Daoy (cell line): ENCODE measurements around the gene IER5L. TPM values are rescaled to one million over a fixed set of nuclear protein-coding genes. Genes with fewer than 3 reads are reported as not detected.
"Not testable (repeated sequence)": the region's sequence is repeated elsewhere in the genome, so short reads cannot be mapped to it uniquely, and the experiment has no call there.

Experiments used
- DNase-seq: peaks from one replicate; pipeline ENCODE4 v3.0.0-alpha.2; 2015; ENCODE audit warnings: low read depth
- total RNA-seq: library from RNA; depleted of rRNA; stranded (reverse); fragments of >200 nt; shearing (Covaris generic); gene quantifications from 2 replicates; pipeline ENCODE4 v1.2.3, GENCODE V29; 2014; rRNA removed

IER5L gene
- total RNA-seq, 1 experiment from 2014 or later: not detected

DNA sequence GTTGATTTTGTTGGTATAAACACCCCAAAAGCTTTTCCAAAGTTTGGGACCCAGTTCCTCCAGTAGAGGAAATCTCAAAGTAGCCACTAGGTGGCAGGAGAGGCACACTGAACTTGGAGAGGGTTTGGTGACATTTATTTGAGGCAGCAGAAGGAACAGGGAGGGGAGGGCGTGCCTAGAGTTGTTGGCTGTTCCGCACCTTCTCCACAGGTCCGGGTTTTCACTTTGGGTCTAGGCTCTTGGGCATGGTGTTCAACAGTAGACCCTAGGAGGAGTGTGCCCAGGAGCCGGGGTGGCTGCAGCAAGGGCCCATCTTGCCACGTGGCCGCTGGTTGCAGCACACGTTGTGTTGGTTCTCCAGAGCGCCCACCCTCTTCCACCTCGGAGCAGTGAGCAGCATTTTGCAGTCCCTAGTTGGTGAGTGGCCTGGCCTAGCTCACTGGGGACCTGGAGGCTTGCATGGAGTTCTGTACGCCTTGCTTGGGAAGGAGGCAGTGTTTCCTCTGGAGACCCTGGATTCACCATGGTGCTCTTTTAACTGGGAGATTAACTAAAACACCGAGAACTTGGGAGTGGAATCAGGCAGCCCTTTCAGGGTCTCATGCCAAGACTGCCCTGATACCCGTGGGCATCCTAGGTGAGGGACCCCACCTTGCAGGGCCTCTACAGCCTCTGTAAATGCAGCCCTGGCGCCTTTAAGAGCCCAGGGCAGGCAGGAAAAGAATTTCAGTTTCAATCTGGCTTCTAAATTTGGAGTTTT is 38.6 kb downstream of the IER5L start:
- no peak for DNase-seq

DNA sequence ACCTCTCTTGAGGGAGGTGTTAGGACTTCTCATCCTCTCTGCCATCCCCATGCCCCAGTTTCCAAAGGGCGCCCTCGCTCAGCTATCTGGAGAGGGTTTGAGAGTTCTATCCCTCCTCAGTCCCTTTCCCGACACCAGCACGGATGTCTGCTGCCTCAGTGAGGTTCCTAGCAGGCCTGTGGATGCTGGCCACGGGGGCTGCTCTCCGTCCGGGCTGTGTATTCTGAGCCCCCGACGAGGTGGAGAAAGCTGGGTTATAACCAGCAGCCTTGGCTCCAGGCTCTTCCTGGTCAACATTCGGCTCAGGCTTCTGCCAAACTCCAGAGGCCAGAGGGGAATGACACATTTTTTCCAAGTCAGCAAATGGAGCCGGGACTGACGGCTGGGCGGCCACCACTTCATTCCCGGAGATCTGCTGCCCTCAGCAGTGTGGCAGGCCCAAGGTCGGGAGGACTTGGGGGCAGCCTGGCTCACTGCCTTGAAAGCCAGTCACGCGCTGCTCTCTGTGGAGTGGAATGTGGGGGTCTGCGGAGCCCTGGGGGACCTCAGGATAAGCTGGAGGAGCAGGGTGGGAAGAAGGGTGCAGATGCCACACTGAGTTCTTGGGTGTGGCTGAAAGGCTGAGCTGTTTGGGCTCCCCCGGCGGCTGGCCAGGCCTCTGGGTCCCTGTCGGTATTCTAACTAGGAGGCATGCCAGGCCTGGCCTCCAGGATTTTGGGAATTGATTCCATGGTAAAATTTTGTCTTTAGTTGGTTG is 39.4 kb downstream of the IER5L start:
- DNase-seq: no peak

DNA sequence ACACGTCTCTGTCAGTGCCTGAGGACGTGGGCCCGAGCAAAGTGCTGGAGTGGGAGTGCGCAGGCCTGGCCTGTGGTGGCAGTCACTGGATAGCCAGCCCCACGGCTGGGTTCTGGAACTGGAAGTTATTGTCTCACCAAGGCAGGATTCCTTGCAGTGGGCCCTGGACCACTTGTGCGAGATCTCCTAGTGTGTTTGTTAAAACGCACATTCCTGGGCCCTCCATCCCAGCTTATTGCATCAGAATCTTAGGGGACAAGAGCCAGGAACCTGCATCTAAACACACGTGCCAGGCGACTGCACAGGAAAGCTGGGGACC is 40.0 kb downstream of the IER5L start:
- no peak for DNase-seq

DNA sequence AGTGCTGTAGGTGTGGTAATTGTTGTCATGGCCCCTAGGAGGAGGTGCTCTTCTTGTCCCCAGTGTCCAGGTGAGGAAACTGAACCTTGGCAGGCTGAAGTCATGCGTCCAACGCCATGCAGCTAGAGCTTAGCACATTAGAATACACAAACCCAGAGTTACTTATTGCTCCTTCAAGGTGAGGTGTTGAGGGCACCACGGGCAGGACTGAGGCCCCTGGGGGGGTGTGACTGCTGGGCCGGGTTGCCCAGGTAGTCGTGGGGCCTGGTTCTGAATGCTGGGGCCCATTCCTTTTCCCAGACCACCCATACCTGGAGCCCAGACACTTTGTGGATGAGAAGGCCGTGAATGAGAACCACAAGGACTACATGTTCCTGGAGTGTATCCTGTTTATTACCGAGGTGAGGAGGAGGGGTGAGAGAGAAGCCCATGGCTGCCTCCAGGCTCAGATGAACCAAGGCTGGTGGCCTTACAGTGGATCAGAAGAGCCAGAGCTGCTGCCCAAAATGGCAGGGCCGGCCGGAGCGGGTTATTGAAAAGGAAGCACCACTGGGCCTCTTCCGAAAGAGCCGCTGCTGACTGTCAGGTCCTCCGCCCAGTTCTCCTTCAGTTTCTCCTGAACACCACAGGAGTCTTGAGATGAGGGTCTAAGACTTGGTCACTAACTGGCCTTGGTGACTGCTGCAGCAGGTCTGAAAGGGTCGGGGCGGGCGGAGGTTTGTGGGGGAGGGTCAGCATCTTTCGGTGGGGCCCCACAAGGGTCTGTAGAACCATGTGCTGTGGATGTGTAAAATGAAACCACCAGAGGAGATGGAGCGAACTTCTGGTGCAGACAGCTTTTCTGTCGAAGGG is 40.5 kb downstream of the IER5L start:
- DNase-seq: no peak

DNA sequence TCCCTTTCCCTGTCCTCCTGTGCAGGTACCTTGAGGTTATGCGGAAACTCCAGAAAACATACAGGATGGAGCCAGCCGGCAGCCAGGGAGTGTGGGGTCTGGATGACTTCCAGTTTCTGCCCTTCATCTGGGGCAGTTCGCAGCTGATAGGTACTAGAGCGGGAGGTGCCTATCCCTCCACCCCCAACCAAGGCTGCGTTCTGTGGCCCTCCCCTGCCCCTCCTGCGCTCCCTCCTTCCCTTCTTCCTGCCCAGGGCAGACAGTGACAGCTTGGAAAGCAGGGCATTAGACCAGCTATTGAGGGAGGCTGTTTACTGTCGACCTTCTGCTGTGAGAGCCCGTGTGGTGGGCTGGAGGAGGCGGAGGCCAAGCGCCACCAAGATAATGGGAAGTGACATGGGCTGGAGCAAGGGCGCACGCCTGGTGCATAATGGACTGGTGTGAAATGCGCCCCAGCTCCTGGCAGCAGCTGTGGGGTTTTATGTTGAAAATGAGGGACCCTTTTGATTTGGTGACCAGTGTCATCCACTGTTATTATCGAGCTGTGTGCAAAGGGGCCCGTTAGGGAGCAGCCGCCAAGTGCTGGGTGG is 41.5 kb downstream of the IER5L start:
- no peak for DNase-seq

DNA sequence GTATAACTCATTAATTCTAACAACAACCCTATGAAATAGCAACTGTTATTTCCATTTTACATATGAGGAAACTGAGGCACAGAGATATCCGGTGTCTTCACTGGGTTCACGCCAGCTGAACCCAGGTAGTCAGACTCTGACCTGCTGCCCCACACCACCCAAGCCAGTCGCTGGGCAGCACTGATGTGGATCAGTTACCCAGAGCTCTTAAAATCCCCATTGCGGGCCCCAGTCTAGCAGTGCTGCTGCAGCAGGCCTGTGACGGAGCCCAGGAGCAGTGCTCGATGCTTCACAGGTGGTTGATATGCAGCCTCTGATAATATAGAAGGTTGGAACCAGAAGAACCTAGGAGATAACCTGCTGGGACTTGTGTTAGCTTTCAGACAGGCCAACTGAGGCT is 42.6 kb downstream of the IER5L start:
- no peak for DNase-seq

DNA sequence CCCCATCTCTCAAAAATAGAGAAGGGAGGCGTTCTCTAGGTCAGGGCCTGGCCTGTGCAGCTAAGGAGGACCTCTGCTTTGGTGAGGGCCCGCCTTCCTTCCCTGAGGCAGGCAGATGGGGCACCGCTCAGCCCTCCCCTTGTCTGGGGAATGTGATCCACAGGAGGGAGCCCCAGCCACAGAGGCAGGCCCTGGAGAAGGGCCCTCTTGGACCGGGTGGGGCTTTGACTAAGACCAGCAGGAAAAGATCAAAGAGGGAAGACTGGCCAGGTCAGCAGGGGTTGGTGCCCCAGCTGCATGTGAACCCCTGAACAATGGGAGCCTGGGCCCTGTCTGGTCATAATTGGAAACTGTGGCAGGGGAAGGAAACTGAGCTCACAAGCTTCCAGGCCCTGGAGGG is 45.0 kb downstream of the IER5L start:
- no peak for DNase-seq

DNA sequence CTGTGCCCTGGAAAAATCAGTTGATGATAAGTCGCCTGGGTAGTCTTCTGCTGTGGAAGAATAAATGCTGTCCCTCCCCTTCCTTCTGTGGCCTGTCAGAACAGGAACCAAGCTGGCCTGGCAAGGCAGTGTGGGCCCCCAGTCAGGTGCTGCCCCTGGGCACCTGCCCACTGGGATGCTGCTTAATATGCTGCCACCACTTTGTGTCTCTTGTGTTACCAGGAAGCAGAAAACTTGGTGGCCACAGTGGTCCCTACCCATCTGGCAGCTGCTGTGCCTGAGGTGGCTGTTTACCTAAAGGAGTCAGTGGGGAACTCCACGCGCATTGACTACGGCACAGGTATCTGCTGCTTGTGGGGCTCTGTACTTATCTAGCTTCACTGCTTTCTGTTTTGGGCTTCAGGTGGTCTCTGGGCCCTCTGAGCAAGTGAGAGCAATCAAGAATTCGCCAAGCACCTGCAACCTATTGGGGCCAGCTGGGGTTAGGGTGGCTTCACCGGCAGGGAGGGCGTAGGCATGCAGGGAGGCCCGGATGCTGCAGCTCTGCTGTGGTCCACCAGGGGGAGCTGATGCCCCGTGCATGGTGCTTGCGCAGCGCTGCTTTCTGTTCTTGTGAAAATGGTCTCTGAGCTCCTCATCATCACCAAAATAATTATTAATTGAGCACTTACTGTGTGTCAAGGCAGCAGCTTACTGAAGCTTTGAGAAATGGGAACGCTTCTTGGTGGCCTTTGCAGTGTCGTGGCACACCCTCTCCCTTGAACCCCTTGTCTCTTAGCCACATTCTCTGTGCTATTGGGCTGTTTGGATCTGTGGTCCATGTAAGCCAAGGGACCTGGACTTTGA is 46.5 kb downstream of the IER5L start:
- no peak for DNase-seq

DNA sequence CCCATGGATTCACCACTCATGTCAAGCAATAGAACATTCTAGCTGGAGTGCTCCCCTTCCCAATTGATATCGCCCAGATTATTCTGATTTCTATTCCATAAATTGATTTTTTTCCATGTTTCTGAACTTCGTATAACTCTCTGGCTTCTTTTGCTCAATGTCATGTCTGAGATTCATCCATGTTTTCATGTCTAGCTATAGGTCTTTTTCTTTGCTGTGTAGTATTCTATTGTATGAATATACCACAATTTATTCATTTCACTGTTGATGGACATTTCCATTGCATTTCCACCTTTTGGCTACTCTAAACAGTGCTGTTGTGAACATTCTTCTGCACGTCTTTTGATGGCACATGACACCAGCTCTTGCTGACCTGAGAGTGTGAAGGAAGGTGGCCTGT is 47.3 kb downstream of the IER5L start:
- DNase-seq: no peak

DNA sequence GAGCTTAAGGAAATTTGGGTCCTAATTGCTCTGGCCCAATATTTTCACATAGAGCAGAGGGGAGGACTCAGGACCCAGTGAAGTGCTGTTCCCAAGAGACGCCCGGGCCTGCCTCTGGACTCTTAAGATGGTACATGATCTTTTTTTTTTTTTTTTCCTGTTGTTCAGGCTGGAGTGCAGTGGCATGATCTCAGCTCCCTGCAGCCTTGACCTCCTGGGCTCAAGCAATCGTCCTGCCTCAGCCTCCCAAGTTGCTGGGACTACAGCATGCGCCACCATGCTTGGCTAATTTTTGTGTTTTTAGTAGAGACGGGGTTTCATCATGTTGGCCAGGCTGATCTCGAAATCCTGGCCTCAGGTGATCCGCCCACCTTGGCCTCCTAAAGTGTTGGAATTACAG is 47.8 kb downstream of the IER5L start:
- DNase-seq: not testable (repeated sequence)

DNA sequence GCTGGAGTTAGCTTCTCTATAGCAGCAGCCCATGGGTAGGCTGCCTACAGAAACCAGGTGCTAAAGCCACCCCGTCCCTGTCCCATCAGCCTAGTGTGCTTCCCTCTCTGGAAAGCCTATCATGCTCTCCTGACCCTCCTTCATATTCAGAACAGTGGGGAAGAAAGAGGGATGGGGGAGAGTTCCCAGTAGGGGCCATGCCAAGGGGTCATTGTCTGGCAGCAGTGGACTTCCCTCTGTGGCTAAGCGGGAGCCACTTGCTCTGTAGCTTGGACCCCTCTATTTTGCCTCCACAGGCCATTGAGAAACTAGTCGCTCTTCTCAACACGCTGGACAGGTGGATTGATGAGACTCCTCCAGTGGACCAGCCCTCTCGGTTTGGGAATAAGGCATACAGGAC is 49.4 kb downstream of the IER5L start:
- DNase-seq: no peak

DNA sequence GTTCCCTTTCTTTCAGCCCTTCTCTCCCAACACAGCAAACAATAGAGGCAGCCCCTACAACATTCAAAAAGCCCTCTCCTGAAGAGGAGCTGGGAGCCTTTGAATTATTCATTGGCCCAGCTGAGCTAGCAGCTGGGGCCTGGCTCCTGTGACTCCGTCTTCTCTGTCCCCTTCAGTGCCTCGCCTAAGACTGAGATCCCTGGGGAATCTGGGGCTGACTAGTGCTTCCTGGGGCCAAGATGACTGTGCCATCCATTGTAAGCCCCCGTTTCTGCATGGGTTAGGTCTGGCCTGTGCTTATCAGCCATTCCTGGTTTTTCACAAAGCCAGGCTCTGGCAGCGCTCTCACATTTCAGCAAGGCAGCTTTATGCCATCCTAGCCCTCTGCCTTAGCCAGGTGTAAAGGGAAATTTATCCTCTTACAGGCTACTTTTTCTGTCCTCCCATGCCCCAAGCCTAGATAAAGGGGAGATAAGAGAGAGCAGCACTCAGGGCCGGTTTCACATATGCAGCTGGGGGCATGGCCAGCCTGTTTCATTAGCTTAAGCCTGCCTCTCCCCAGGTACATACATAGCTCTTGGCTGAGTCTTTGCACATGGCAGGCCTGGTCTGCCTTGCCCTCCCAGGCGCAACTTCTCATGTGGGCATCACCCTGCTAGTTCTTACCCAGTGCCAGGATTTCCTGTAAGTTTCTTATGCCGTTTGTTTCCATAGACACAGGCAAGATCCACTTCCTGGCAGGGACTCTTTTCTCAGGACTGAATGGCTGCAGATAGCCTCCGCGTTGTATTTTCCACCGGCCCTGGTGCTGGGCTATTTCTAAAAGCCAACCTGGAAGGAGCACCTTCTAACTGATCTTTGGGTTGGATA is 51.1 kb downstream of the IER5L start:
- no peak for DNase-seq

Other genes starting within 250 kb of the IER5L start
- 16.3 and 17.1 TPM in 2 replicates for gene DOLK, start 230.7 kb downstream of the IER5L start, total RNA-seq
- gene NUP188, start 230.6 kb downstream of the IER5L start, total RNA-seq: 73.7 and 75.5 TPM in 2 replicates
- gene SH3GLB2, start 149.9 kb downstream of the IER5L start, total RNA-seq: 19.0 and 21.8 TPM in 2 replicates
- gene MIGA2, start 141.6 kb downstream of the IER5L start, total RNA-seq: 7.8 and 27.4 TPM in 2 replicates
- 18.1 and 19.5 TPM in 2 replicates for gene DOLPP1, start 97.2 kb downstream of the IER5L start, total RNA-seq
- 7.6 and 8.8 TPM in 2 replicates for gene CRAT, start 67.5 kb downstream of the IER5L start, total RNA-seq
- gene PTPA, start 66.8 kb downstream of the IER5L start, total RNA-seq: 0.63 TPM in 1 of 2 replicates, not detected in the other